HUES64 (cell line): Measurements from ENCODE around the gene SLC6A3.

ENCODE experiments used
- H3K27ac ChIP-seq: 2 replicates; pipeline ENCODE4 v1.7.0; 2013; ENCODE audit warnings: low read depth, low read length, inconsistent platforms
- H3K27me3 ChIP-seq: 2 replicates; pipeline ENCODE4 v1.6.1; 2013; ENCODE audit warnings: mild to moderate bottlenecking, low read length; ENCODE audit not compliant: insufficient read depth
- H3K36me3 ChIP-seq: 2 replicates; pipeline ENCODE4 v1.6.1; 2013; ENCODE audit warnings: mild to moderate bottlenecking, low read length; ENCODE audit not compliant: insufficient read depth
- H3K4me1 ChIP-seq: 2 replicates; pipeline ENCODE4 v1.6.1; 2013; ENCODE audit warnings: mild to moderate bottlenecking, low read length, moderate library complexity; ENCODE audit not compliant: insufficient read depth
- H3K4me3 ChIP-seq: 2 replicates; pipeline ENCODE4 v1.5.1; 2013; ENCODE audit warnings: mild to moderate bottlenecking, low read length, moderate library complexity
- H3K9ac ChIP-seq: 2 replicates; pipeline ENCODE4 v1.6.1; 2013; ENCODE audit warnings: mild to moderate bottlenecking, low read depth, low read length
- H3K9me3 ChIP-seq: 2 replicates; pipeline ENCODE4 v1.6.1; 2013; ENCODE audit warnings: low read depth, low read length; ENCODE audit not compliant: insufficient read depth
- WGBS: fragments of 150-250, 120-280 bp; methylation state at CpG from one replicate; pipeline ENCODE4 v1.1.7; 2013; ENCODE audit warnings: missing lambda C conversion rate; 5-methylcytosine and 5-hydroxymethylcytosine counted together

SLC6A3 gene

GRCh38 chr5:1396293-1396816 is 48.9 kb downstream of the SLC6A3 start:
- Histone ChIP-seq H3K9ac (no peak overlapping the region), H3K27me3 (no peaks in the 10 kb centered on the region; the same call in 1 of the 2 replicates), H3K36me3 (no peaks in the 10 kb centered on the region), H3K4me1 (no peaks in the 10 kb centered on the region), H3K9me3 (no peaks in the 10 kb centered on the region), H3K4me3 (no peak overlapping the region), H3K27ac (no peak overlapping the region)
- WGBS: 63% methylated on average over 18 of the region's 18 CpGs

- 94% methylated on average over 32 of the region's 32 CpGs for WGBS
- Histone ChIP-seq H3K9me3 (no peaks in the 10 kb centered on the region), H3K4me1 (no peaks in the 10 kb centered on the region), H3K36me3 (no peaks in the 10 kb centered on the region), H3K9ac (no peak overlapping the region), H3K4me3 (no peak overlapping the region), H3K27me3 (no peaks in the 10 kb centered on the region; the same call in 1 of the 2 replicates), H3K27ac (no peak overlapping the region)
These were observed 50.1 kb downstream of the SLC6A3 start for GRCh38 chr5:1394881-1395860.

GRCh38 chr5:1393571-1394501 is 51.4 kb downstream of the SLC6A3 start:
- 87% methylated on average over 36 of the region's 36 CpGs for WGBS
- Histone ChIP-seq H3K36me3 (no peaks in the 10 kb centered on the region), H3K4me1 (no peaks in the 10 kb centered on the region), H3K9me3 (no peaks in the 10 kb centered on the region), H3K9ac (no peak overlapping the region), H3K27ac (no peak overlapping the region), H3K27me3 (peaks cover 8% of the 10 kb centered on the region), H3K4me3 (no peak overlapping the region)

- no peak overlapping the region for H3K27ac ChIP-seq
- H3K9ac ChIP-seq: no peak overlapping the region
- no peaks in the 10 kb centered on the region for H3K4me1 ChIP-seq
- no peak overlapping the region for H3K4me3 ChIP-seq
- peaks cover 16% of the 10 kb centered on the region for H3K27me3 ChIP-seq
- H3K36me3 ChIP-seq: no peaks in the 10 kb centered on the region
- 86% methylated on average over 22 of the region's 22 CpGs for WGBS
- H3K9me3 ChIP-seq: no peaks in the 10 kb centered on the region
These were observed 52.3 kb downstream of the SLC6A3 start for GRCh38 chr5:1392801-1393565.

- H3K27me3 ChIP-seq: peaks cover 23% of the 10 kb centered on the region
These were observed 53.0 kb downstream of the SLC6A3 start for GRCh38 chr5:1392261-1392660.

GRCh38 chr5:1391691-1392090 is 53.5 kb downstream of the SLC6A3 start:
- Histone ChIP-seq H3K27me3 (peaks cover 29% of the 10 kb centered on the region), H3K4me3 (no peak overlapping the region), H3K27ac (no peak overlapping the region), H3K4me1 (no peaks in the 10 kb centered on the region), H3K9ac (no peak overlapping the region), H3K9me3 (no peaks in the 10 kb centered on the region), H3K36me3 (no peaks in the 10 kb centered on the region)
- WGBS: 79% methylated on average over 11 of the region's 11 CpGs

More at GRCh38 chr5:1392261-1392660, 53.0 kb downstream of the SLC6A3 start:
- Histone ChIP-seq H3K36me3 (no peaks in the 10 kb centered on the region), H3K4me1 (no peaks in the 10 kb centered on the region), H3K9ac (no peak overlapping the region), H3K4me3 (no peak overlapping the region), H3K9me3 (no peaks in the 10 kb centered on the region), H3K27ac (no peak overlapping the region)
- 88% methylated on average over 11 of the region's 11 CpGs for WGBS

GRCh38 chr5:1390861-1391600 is 54.2 kb downstream of the SLC6A3 start:
- WGBS: 88% methylated on average over 21 of the region's 21 CpGs
- Histone ChIP-seq H3K27me3 (peaks cover 36% of the 10 kb centered on the region), H3K9ac (no peak overlapping the region), H3K9me3 (no peaks in the 10 kb centered on the region), H3K36me3 (no peaks in the 10 kb centered on the region), H3K4me1 (no peaks in the 10 kb centered on the region), H3K4me3 (no peak overlapping the region), H3K27ac (no peak overlapping the region)

GRCh38 chr5:1390333-1390732 is 54.9 kb downstream of the SLC6A3 start:
- no peaks in the 10 kb centered on the region for H3K9me3 ChIP-seq
- H3K9ac ChIP-seq: no peak overlapping the region
- H3K27me3 ChIP-seq: peaks cover 43% of the 10 kb centered on the region
- no peaks in the 10 kb centered on the region for H3K36me3 ChIP-seq
- no peak overlapping the region for H3K4me3 ChIP-seq
- H3K4me1 ChIP-seq: no peaks in the 10 kb centered on the region
- no peak overlapping the region for H3K27ac ChIP-seq
- WGBS: 88% methylated on average over 7 of the region's 7 CpGs

- Histone ChIP-seq H3K4me3 (no peak overlapping the region), H3K9ac (no peak overlapping the region), H3K27ac (no peak overlapping the region), H3K27me3 (peaks cover 58% of the 10 kb centered on the region), H3K4me1 (no peaks in the 10 kb centered on the region), H3K9me3 (no peaks in the 10 kb centered on the region), H3K36me3 (no peaks in the 10 kb centered on the region)
- 91% methylated on average over 4 of the region's 4 CpGs for WGBS
These were observed 56.8 kb downstream of the SLC6A3 start for GRCh38 chr5:1388383-1388967.

- Histone ChIP-seq H3K4me1 (no peaks in the 10 kb centered on the region), H3K4me3 (no peak overlapping the region), H3K27ac (no peak overlapping the region), H3K9me3 (no peaks in the 10 kb centered on the region), H3K27me3 (peaks cover 58% of the 10 kb centered on the region), H3K36me3 (no peaks in the 10 kb centered on the region), H3K9ac (no peak overlapping the region)
- WGBS: 93% methylated on average over 5 of the region's 5 CpGs
These were observed 57.4 kb downstream of the SLC6A3 start for GRCh38 chr5:1387876-1388275.
